Activated naive CD8-positive, alpha-beta T cell treated with anti-CD3 and anti-CD28 coated beads, Interleukin-2, amount 50 U/mL, for 16 hours (primary cell): ENCODE data around the gene OSBP.
"Not testable (repeated sequence)": the region's sequence is repeated elsewhere in the genome, so short reads cannot be mapped to it uniquely, and the experiment has no call there.

Experiments
- DNase-seq: peaks from one replicate; pipeline ENCODE4 v3.0.0-alpha.2; 2020; ENCODE audit warnings: low read depth, low spot score

OSBP gene

GRCh38 chr11:59615637-59616395 is at the start of gene OSBP:
TSS of gene OSBP (minus strand) at chr11:59615774. CDS start at chr11:59615664, 110 bp downstream.
- DNase-seq, result peak; percentile 94

GRCh38 chr11:59660621-59661020 is 45.0 kb upstream of the OSBP start:
- DNase-seq, result no peak

- no peak for DNase-seq
Observed at GRCh38 chr11:59659981-59660380, 44.4 kb upstream of the OSBP start.

- DNase-seq, result no peak
Observed at GRCh38 chr11:59658036-59658435, 42.5 kb upstream of the OSBP start.

GRCh38 chr11:59654893-59655292 is 39.3 kb upstream of the OSBP start:
- DNase-seq, result no peak

DNA sequence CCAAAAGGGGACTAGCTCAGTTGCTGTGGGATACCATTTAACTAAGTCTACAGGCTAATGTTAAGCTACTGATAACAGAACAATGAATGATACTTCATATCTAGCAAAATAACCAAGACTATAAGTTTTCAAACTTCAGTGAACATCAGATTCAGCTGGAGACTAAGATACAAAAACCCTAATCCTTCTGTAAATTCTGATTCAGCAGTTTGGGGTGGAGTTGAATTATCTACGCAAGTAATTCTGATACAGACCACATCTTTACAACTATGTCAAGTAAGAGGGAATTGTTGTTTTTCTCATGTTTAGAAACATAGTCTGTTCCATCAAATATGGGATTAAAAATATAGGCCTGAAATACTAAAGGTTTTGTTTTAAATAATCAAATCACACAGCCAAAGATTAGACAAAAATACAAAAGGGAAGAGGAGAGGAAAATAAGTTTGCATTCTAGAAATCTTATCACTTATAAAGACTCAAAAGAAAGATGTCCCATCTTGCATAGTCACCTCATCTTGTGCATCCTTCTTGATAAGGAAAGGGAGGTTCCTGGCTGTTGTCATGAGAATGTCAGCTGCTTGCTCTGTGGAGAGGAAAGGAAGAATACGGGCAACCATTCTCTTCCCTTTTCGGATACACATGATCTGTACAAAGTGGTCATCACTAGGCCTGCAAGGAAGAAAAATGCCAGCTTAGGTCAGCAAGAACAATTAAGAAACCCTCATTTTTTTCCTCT is 31.8 kb upstream of the OSBP start:
- no peak for DNase-seq

- DNase-seq, result no peak
Observed at GRCh38 chr11:59644528-59644927, 29.0 kb upstream of the OSBP start.

GRCh38 chr11:59643390-59643789 is 27.8 kb upstream of the OSBP start:
- no peak for DNase-seq

- no peak for DNase-seq
Observed at GRCh38 chr11:59641156-59641555, 25.6 kb upstream of the OSBP start.

DNA sequence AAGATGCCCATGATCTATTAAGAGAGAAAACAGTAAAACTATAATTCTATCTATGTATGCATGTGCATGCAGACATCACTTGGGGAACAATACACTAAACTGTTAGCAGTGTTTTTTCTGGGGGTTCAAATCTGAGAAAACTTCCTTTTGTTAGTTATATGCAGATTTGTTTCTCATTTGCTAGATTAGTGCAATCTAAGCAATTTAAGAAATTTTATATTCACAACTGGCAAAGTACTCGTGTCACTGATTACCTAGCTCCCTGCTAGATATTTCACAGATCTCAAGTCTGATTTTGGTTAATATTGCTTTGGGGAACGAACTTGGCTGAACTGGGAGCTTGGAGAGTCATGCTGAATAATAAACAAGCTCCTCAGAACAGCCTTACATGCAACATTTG is 14.9 kb upstream of the OSBP start:
- DNase-seq, result no peak

GRCh38 chr11:59629996-59630395 is 14.4 kb upstream of the OSBP start:
- DNase-seq, result no peak

DNA sequence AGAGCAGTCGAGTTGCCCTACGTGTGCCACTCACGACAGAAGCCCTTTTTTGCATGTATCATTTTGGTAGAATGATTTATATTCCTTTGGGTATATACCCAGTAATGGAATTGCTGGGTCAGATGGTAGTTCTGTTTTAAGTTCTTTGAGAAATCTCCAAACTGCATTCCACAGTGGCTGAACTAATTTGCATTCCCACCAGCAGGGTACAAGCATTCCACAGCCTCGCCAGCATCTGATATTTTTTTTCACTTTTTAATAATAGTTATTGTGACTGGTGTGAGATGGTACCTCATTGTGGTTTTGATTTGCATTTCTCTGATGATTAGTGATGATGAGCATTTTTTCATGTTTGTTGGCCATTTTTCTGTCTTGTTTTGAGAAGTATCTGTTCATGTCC is 11.4 kb upstream of the OSBP start:
- not testable (repeated sequence) for DNase-seq

GRCh38 chr11:59625703-59626102 is 10.1 kb upstream of the OSBP start:
- no peak for DNase-seq

GRCh38 chr11:59617876-59618275 is 2.3 kb upstream of the OSBP start:
- DNase-seq, result no peak

DNA sequence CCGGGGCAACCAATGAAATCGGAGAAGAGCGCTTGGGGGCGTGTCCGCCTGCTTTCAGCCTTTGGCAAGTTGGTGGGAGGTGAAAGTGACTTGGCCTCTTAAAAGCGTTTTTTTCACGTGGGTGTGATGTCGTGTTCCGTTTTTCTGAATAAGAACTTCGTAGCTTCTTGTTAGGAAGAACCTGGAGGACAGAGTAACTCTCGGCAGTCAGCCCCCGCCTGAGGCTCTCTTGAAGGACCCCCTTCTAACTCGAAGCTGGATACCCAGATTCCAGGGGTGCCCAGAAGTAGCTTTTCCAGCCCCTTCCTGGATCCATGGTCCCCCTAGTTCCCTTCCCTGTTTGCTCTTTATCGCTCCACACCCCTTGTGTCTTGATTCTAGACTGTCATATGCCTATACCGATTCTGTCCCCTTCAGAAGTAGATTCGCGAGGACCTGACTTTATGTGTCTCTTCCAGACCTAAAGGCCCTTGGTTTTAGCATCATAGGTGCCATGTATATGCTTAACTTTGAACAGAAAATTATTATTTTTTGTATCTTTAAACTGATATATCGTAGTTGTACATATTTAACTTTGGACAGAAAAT is 915 bp upstream of the OSBP start:
- no peak for DNase-seq

DNA sequence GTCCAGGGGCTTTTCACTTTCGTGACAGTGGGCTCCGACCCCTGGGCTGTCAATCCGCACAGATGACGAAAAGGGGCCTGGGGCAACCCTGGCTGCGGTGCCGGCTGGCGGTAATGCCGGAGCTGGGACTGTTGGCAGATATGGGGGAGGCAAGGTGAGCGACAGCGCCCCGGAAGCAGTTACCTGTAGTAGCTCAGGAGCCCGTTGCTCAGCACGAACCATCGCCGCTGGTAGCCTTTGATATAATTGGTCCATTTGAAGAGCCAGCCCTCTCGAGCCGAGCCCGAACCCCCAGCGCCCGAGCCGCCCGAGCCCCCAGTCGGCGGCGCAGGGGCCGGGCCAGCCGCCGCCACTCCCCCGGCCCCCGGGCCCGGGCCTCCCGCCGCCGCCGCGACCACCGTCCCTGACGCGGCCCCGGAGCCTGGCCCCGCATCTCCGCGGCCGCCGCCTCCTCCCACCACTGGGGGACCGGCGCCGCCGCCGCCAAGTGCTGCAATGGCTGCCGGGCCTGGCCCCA is 396 bp downstream of the OSBP start:
- DNase-seq, result peak; percentile 29

DNA sequence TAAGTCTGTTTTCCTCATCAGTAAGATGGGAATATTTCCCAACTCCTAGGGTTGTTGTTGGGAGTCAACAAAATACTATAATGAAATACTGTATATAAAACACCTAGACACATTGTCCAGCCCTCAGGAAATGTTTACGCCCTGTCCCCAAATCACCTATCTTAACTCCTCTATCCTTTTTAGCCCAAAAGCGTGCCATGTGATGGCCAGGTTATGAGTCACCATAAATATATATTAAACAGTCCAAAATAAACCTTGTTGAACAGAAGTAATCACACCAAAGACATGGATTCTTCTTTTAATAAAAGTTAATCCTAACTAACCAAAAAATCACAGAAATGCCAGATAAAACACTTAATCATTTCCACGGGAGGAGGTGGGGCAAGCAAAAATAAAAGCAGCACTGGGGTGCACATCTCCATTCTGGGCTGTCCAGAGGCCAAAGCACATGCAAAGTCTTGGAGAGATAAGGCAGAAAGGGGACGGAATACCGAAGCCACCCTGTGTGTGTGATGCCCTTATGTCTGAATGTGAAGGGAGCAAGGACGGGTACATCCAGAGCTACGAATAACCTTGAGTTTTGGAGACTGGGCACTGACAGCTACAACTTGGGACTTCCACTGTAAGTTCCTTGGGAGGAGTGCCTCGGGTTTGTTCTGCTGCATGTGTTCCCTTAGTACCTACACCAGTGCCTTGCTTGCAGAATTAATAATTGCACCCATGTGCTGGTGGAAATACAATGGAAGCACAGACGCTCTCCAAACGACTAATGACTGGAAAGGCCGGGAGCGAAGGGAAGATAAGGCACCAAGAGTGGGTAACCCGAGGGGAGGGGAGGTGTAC is 1.1 kb downstream of the OSBP start:
- no peak for DNase-seq

DNA sequence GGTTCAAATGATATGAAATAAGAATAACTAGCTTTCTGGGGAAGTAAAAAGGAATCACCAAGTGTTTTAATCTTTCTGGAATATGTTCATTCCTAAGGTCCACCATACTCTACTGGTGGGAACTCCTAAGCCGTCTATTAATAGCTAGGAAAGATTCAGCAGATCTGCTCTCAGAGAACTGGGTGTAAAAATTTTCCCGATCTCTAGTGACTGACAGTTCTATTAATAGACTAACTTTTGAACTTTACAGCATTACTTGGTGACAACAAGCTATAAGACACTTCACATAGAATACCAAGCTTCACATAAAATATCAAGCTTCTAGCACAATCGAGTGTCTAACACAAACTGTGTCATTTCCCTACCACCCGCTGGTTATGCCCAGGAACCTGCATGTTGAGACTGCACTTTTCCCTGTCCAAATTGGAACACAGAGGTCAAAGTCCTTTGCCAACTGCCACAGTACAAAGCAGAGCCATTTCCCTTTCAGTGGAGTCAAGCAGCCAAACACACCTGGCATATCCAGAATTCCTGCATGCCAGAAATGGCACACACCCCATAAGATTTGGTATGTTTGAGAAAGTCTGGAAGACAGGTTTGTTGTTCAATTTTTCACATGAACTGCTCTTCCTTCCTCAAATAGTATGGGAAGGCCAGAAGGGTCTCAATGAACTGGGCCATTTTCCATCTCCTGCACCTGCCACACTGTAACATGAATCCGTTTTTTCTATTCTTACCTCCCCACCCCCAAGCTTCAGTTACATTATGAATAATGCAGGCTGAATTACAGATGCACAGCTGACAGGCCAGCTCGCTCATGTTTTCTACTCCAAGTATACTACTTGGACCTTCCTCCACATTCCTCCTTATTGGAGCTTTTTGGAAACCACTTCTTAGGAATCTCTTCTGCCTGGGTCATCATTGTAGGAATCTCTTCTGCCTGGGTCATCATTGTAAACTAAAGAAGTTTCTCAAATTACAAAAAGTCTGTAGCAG is 3.7 kb downstream of the OSBP start:
- DNase-seq, result no peak

GRCh38 chr11:59610289-59610688 is 5.3 kb downstream of the OSBP start:
- no peak for DNase-seq

- DNase-seq, result no peak
Observed at GRCh38 chr11:59607703-59608454, 7.7 kb downstream of the OSBP start.
